HEK293T (cell line): ENCODE measurements around the gene CTSE.

Experiments
- CTCF ChIA-PET: fragments of 350-600 bp; formaldehyde crosslinking; extraction: SDS; loops from one replicate; lab custom pipeline; 2021; ENCODE audit warnings: antibody characterized with exemption, inconsistent platforms; lab: Yijun Ruan, JAX
- POLR2A ChIA-PET: fragments of 350-600 bp; formaldehyde crosslinking; extraction: SDS; loops from one replicate; lab custom pipeline; 2020; ENCODE audit warnings: antibody characterized with exemption, inconsistent platforms; lab: Yijun Ruan, JAX
- DNase-seq: peaks from one replicate; pipeline ENCODE4 v3.0.0; 2012; ENCODE audit warnings: mixed read lengths; ENCODE audit errors: extremely low spot score
- ARNT ChIP-seq: fragments of 450-650 bp; IDR thresholded peaks from 2 replicates; pipeline ENCODE4 v1.6.1; 2017; ENCODE audit warnings: mild to moderate bottlenecking
- BHLHE40 ChIP-seq: fragments of 450-650 bp; IDR thresholded peaks from 2 replicates; pipeline ENCODE4 v1.6.1; 2016; ENCODE audit warnings: mild to moderate bottlenecking, moderate library complexity, borderline replicate concordance
- CTBP1 ChIP-seq: fragments of 450-650 bp; IDR thresholded peaks from 2 replicates; pipeline ENCODE4 v1.6.1; 2016; ENCODE audit warnings: borderline replicate concordance
- ELF4 ChIP-seq: fragments of 450-650 bp; IDR thresholded peaks from 2 replicates; pipeline ENCODE4 v1.6.1; 2017; ENCODE audit warnings: antibody characterized with exemption
- FOXA1 ChIP-seq: fragments of 450-650 bp; IDR thresholded peaks from 2 replicates; pipeline ENCODE4 v1.6.1; 2016; ENCODE audit warnings: mild to moderate bottlenecking
- FOXK2 ChIP-seq: fragments of 450-650 bp; IDR thresholded peaks from 2 replicates; pipeline ENCODE4 v1.6.1; 2016; ENCODE audit warnings: mild to moderate bottlenecking
- FOXM1 ChIP-seq: fragments of 450-650 bp; IDR thresholded peaks from 2 replicates; pipeline ENCODE4 v1.6.1; 2017; ENCODE audit warnings: mild to moderate bottlenecking, borderline replicate concordance
- HDGF ChIP-seq: fragments of 450-650 bp; IDR thresholded peaks from 2 replicates; pipeline ENCODE4 v1.6.1; 2017; ENCODE audit warnings: antibody characterized with exemption, borderline replicate concordance
- L3MBTL2 ChIP-seq: fragments of 450-650 bp; conservative IDR thresholded peaks from 2 replicates; pipeline ENCODE4 v1.6.1; 2016; ENCODE audit warnings: mild to moderate bottlenecking
- LEF1 ChIP-seq: fragments of 450-650 bp; IDR thresholded peaks from 2 replicates; pipeline ENCODE4 v1.6.1; 2017; ENCODE audit warnings: mild to moderate bottlenecking, borderline replicate concordance
- NFRKB ChIP-seq: fragments of 450-650 bp; IDR thresholded peaks from 2 replicates; pipeline ENCODE4 v1.6.1; 2016; ENCODE audit warnings: mild to moderate bottlenecking, moderate library complexity
- PKNOX1 ChIP-seq: fragments of 450-650 bp; IDR thresholded peaks from 2 replicates; pipeline ENCODE4 v1.6.1; 2016
- SP1 ChIP-seq: fragments of 450-650 bp; IDR thresholded peaks from 2 replicates; pipeline ENCODE4 v1.6.1; 2017
- SUZ12 ChIP-seq: fragments of 450-650 bp; IDR thresholded peaks from 2 replicates; pipeline ENCODE4 v1.6.1; 2016; ENCODE audit warnings: mild to moderate bottlenecking
- TARDBP ChIP-seq: fragments of 450-650 bp; IDR thresholded peaks from 2 replicates; pipeline ENCODE4 v1.6.1; 2016
- ZNF384 ChIP-seq: fragments of 450-650 bp; IDR thresholded peaks from 2 replicates; pipeline ENCODE4 v1.6.1; 2016

CTSE gene

GRCh38 chr1:206035027-206035426 lies 11.3 kb upstream of the CTSE start:
- ChIA-PET POLR2A (no interaction called here), CTCF (interaction anchor here (0.6 kb wide), 1 partner anchor 72 kb away, joined by 3 read pairs; no protein-coding TSS in a partner anchor)
- DNase-seq: no peak
- no peak for TF ChIP-seq LEF1
- TF ChIP-seq L3MBTL2: no peak
- no peak for TF ChIP-seq ARNT
- TF ChIP-seq CTBP1: no peak
- TF ChIP-seq TARDBP: no peak
- no peak for TF ChIP-seq NFRKB
- no peak for TF ChIP-seq BHLHE40
- TF ChIP-seq SP1: no peak
- TF ChIP-seq FOXM1: no peak
- no peak for TF ChIP-seq PKNOX1
- no peak for TF ChIP-seq ELF4
- no peak for TF ChIP-seq ZNF384
- no peak for TF ChIP-seq FOXK2

- TF ChIP-seq LEF1 (no peak), FOXK2 (no peak), ZNF384 (no peak), FOXA1 (no peak), NFRKB (no peak), SP1 (no peak), ARNT (no peak), ELF4 (no peak), FOXM1 (no peak), HDGF (no peak), PKNOX1 (no peak), SUZ12 (no peak), TARDBP (no peak), BHLHE40 (no peak), CTBP1 (no peak), L3MBTL2 (no peak)
- CTCF ChIA-PET: interaction anchor here (3.6 kb wide), 1 partner anchor 73 kb away, joined by 26 read pairs; no protein-coding TSS in a partner anchor
- DNase-seq: no peak
- POLR2A ChIA-PET: no interaction called here
Measured at GRCh38 chr1:206032380-206033140, 8.9 kb upstream of the CTSE start.

GRCh38 chr1:206030714-206031113 lies 7.0 kb upstream of the CTSE start:
- TF ChIP-seq FOXM1: no peak
- TF ChIP-seq PKNOX1: no peak
- no peak for TF ChIP-seq FOXK2
- no peak for TF ChIP-seq ELF4
- no peak for TF ChIP-seq CTBP1
- no peak for TF ChIP-seq ZNF384
- no peak for TF ChIP-seq BHLHE40
- no peak; the same call in 1 of the 2 replicates for TF ChIP-seq L3MBTL2
- no peak for TF ChIP-seq TARDBP
- TF ChIP-seq SP1: no peak
- TF ChIP-seq NFRKB: no peak
- DNase-seq: peak; percentile 79
- POLR2A ChIA-PET: no interaction called here
- CTCF ChIA-PET: interaction anchor here (0.5 to 3.6 kb wide), 8 partner anchors 10 to 235 kb away, joined by 3 to 26 read pairs (median 4); no protein-coding TSS in a partner anchor

- ChIA-PET POLR2A (no interaction called here), CTCF (interaction anchor here (1.2 to 3.6 kb wide), 5 partner anchors 10 to 78 kb away, joined by 3 to 26 read pairs (median 3); no protein-coding TSS in a partner anchor)
- no peak for TF ChIP-seq ARNT
- TF ChIP-seq HDGF: no peak
- TF ChIP-seq ZNF384: no peak
- no peak for TF ChIP-seq L3MBTL2
- TF ChIP-seq FOXA1: no peak
- no peak for TF ChIP-seq SP1
- TF ChIP-seq PKNOX1: no peak
- no peak for TF ChIP-seq TARDBP
- no peak for TF ChIP-seq SUZ12
- no peak for TF ChIP-seq CTBP1
- no peak for TF ChIP-seq BHLHE40
- no peak for TF ChIP-seq FOXK2
- TF ChIP-seq ELF4: no peak
- TF ChIP-seq LEF1: no peak
- TF ChIP-seq FOXM1: no peak
- TF ChIP-seq NFRKB: no peak
- DNase-seq: no peak
Measured at GRCh38 chr1:206030191-206030590, 6.5 kb upstream of the CTSE start.

GRCh38 chr1:206029484-206029883 lies 5.8 kb upstream of the CTSE start:
- DNase-seq: no peak
- ChIA-PET POLR2A (interaction anchor here (1.0 kb wide), 1 partner anchor 40 kb away, joined by 3 read pairs; no protein-coding TSS in a partner anchor), CTCF (interaction anchor here (0.6 to 3.6 kb wide), 3 partner anchors 9 to 76 kb away, joined by 3 to 26 read pairs (median 7); no protein-coding TSS in a partner anchor)
- TF ChIP-seq SP1 (no peak), CTBP1 (no peak), ELF4 (no peak), LEF1 (no peak), TARDBP (no peak), BHLHE40 (no peak), L3MBTL2 (no peak), ZNF384 (no peak)
